NCI-H2227 treated with DMSO at 0.1 percent for 48 hours (cell line): ENCODE data around the gene ODF4.
"Not testable (repeated sequence)": the region's sequence is repeated elsewhere in the genome, so short reads cannot be mapped to it uniquely, and the experiment has no call there.

ENCODE experiments used
- DNase-seq: peaks from one replicate; lab custom pipeline; 2025; lab: John Stamatoyannopoulos, UW

ODF4 gene

DNA sequence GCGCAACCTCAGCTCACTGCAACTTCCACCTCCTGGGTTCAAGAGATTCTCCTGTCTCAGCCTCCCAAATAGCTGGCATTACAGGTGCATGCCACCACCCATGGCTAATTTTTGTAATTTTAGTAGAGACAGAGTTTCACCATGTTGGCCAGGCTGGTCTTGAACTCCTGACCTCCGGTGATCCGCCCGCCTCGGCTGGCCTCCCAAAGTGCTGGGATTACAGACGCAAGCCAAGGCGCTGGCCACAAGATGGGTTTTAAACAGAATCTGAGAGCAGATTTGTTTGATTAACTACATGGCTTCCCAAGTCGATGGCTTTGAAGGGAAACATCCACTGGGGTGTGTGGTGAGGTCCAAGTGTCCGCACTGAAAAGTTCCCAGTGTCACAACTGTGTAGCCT, 54.9 kb downstream of the ODF4 start:
- DNase-seq = not testable (repeated sequence)
